ENCODE data around the gene ANKRD27.

ANKRD27 gene

GRCh38 chr19:32647361-32647760 lies 27.6 kb downstream of the ANKRD27 start:
- H3K4me3 ChIP-seq (ENCODE audit: low read depth, low read length) = no peak overlapping the region
- TF ChIP-seq CTCF (IDR thresholded peaks at IDR 0.05; ENCODE audit: low read depth, low read length) = no peak

- no peak for TF ChIP-seq CTCF (IDR thresholded peaks at IDR 0.05; ENCODE audit: low read depth, low read length)
Measured at GRCh38 chr19:32646556-32646955, 28.4 kb downstream of the ANKRD27 start.

GRCh38 chr19:32642771-32643170 lies 32.2 kb downstream of the ANKRD27 start:
- H3K4me3 ChIP-seq (ENCODE audit: low read depth, low read length) = no peak overlapping the region
- TF ChIP-seq CTCF (IDR thresholded peaks at IDR 0.05; ENCODE audit: low read depth, low read length) = no peak

More at GRCh38 chr19:32646556-32646955, 28.4 kb downstream of the ANKRD27 start:
- no peak overlapping the region for H3K4me3 ChIP-seq (ENCODE audit: low read depth, low read length)

- no peak for TF ChIP-seq CTCF (IDR thresholded peaks at IDR 0.05; ENCODE audit: low read depth, low read length)
Measured at GRCh38 chr19:32638625-32639024, 36.4 kb downstream of the ANKRD27 start.

GRCh38 chr19:32637480-32637879 lies 37.5 kb downstream of the ANKRD27 start:
- no peak overlapping the region for H3K4me3 ChIP-seq (ENCODE audit: low read depth, low read length)
- no peak for TF ChIP-seq CTCF (IDR thresholded peaks at IDR 0.05; ENCODE audit: low read depth, low read length)

More at GRCh38 chr19:32638625-32639024, 36.4 kb downstream of the ANKRD27 start:
- no peak overlapping the region for H3K4me3 ChIP-seq (ENCODE audit: low read depth, low read length)

- no peak for TF ChIP-seq CTCF (IDR thresholded peaks at IDR 0.05; ENCODE audit: low read depth, low read length)
- H3K4me3 ChIP-seq (ENCODE audit: low read depth, low read length) = no peak overlapping the region
Measured at GRCh38 chr19:32631381-32631780, 43.6 kb downstream of the ANKRD27 start.

- no peak for TF ChIP-seq CTCF (IDR thresholded peaks at IDR 0.05; ENCODE audit: low read depth, low read length)
- H3K4me3 ChIP-seq (ENCODE audit: low read depth, low read length) = no peak overlapping the region
Measured at GRCh38 chr19:32630338-32630737, 44.6 kb downstream of the ANKRD27 start.
